HEK293T (cell line): ENCODE measurements around the gene TRAPPC12.

Source experiments
- CTCF ChIA-PET: fragments of 350-600 bp; formaldehyde crosslinking; extraction: SDS; loops from one replicate; lab custom pipeline; 2021; ENCODE audit warnings: antibody characterized with exemption, inconsistent platforms; lab: Yijun Ruan, JAX
- POLR2A ChIA-PET: fragments of 350-600 bp; formaldehyde crosslinking; extraction: SDS; loops from one replicate; lab custom pipeline; 2020; ENCODE audit warnings: antibody characterized with exemption, inconsistent platforms; lab: Yijun Ruan, JAX
- DNase-seq: peaks from one replicate; pipeline ENCODE4 v3.0.0; 2012; ENCODE audit warnings: mixed read lengths; ENCODE audit errors: extremely low spot score
- ARNT ChIP-seq: fragments of 450-650 bp; IDR thresholded peaks from 2 replicates; pipeline ENCODE4 v1.6.1; 2017; ENCODE audit warnings: mild to moderate bottlenecking
- BHLHE40 ChIP-seq: fragments of 450-650 bp; IDR thresholded peaks from 2 replicates; pipeline ENCODE4 v1.6.1; 2016; ENCODE audit warnings: mild to moderate bottlenecking, moderate library complexity, borderline replicate concordance
- CTBP1 ChIP-seq: fragments of 450-650 bp; IDR thresholded peaks from 2 replicates; pipeline ENCODE4 v1.6.1; 2016; ENCODE audit warnings: borderline replicate concordance
- ELF4 ChIP-seq: fragments of 450-650 bp; IDR thresholded peaks from 2 replicates; pipeline ENCODE4 v1.6.1; 2017; ENCODE audit warnings: antibody characterized with exemption
- FOXA1 ChIP-seq: fragments of 450-650 bp; IDR thresholded peaks from 2 replicates; pipeline ENCODE4 v1.6.1; 2016; ENCODE audit warnings: mild to moderate bottlenecking
- FOXK2 ChIP-seq: fragments of 450-650 bp; IDR thresholded peaks from 2 replicates; pipeline ENCODE4 v1.6.1; 2016; ENCODE audit warnings: mild to moderate bottlenecking
- FOXM1 ChIP-seq: fragments of 450-650 bp; IDR thresholded peaks from 2 replicates; pipeline ENCODE4 v1.6.1; 2017; ENCODE audit warnings: mild to moderate bottlenecking, borderline replicate concordance
- HDGF ChIP-seq: fragments of 450-650 bp; IDR thresholded peaks from 2 replicates; pipeline ENCODE4 v1.6.1; 2017; ENCODE audit warnings: antibody characterized with exemption, borderline replicate concordance
- L3MBTL2 ChIP-seq: fragments of 450-650 bp; conservative IDR thresholded peaks from 2 replicates; pipeline ENCODE4 v1.6.1; 2016; ENCODE audit warnings: mild to moderate bottlenecking
- LEF1 ChIP-seq: fragments of 450-650 bp; IDR thresholded peaks from 2 replicates; pipeline ENCODE4 v1.6.1; 2017; ENCODE audit warnings: mild to moderate bottlenecking, borderline replicate concordance
- NFRKB ChIP-seq: fragments of 450-650 bp; IDR thresholded peaks from 2 replicates; pipeline ENCODE4 v1.6.1; 2016; ENCODE audit warnings: mild to moderate bottlenecking, moderate library complexity
- SP1 ChIP-seq: fragments of 450-650 bp; IDR thresholded peaks from 2 replicates; pipeline ENCODE4 v1.6.1; 2017
- SUZ12 ChIP-seq: fragments of 450-650 bp; IDR thresholded peaks from 2 replicates; pipeline ENCODE4 v1.6.1; 2016; ENCODE audit warnings: mild to moderate bottlenecking
- TARDBP ChIP-seq: fragments of 450-650 bp; IDR thresholded peaks from 2 replicates; pipeline ENCODE4 v1.6.1; 2016
- ZNF384 ChIP-seq: fragments of 450-650 bp; IDR thresholded peaks from 2 replicates; pipeline ENCODE4 v1.6.1; 2016
- TF ChIP-seq, protein P1 (sequence below): fragments of 450-650 bp; IDR thresholded peaks from 2 replicates; pipeline ENCODE4 v1.6.1; 2016

TRAPPC12 gene

DNA sequence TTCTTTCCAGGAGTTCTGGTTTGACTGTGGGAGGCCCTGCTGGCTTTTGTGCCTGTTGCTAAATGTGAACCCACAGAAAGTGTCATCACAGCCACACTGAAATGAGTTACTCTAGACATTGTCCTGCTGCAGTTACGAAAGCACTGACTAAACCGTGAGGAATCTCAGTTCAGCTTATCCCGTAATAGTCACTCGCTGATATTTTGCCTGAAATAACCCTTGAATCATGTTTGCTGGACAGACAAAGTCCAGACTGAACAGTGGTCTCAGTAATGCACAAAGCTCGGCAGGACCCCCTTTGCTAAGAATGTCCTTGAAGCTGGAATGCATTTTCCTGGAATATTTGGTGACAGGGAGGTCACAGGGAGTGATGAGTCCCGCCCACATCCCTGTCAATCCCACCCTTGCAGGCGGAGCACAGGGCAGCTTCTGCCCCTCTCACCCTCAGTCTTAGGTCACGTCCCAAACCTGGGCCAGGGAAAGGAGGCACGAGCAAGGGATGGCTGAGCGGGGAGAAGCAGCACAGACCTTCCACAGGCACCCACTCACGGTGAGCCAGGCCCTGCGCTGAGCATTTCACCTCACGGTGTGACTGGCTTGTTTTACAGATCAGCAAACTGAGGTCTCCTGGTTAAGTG is 86.5 kb downstream of the TRAPPC12 start:
- ChIA-PET CTCF (no interaction called here), POLR2A (no interaction called here)
- TF ChIP-seq FOXK2, result no peak
- TF ChIP-seq CTBP1, result no peak
- TF ChIP-seq TARDBP, result no peak
- TF ChIP-seq BHLHE40, result no peak
- no peak for TF ChIP-seq SUZ12
- TF ChIP-seq SP1, result no peak
- TF ChIP-seq L3MBTL2, result no peak
- no peak for TF ChIP-seq FOXM1
- TF ChIP-seq FOXA1, result no peak
- no peak for TF ChIP-seq ZNF384
- no peak for TF ChIP-seq ELF4
- TF ChIP-seq, protein P1, sequence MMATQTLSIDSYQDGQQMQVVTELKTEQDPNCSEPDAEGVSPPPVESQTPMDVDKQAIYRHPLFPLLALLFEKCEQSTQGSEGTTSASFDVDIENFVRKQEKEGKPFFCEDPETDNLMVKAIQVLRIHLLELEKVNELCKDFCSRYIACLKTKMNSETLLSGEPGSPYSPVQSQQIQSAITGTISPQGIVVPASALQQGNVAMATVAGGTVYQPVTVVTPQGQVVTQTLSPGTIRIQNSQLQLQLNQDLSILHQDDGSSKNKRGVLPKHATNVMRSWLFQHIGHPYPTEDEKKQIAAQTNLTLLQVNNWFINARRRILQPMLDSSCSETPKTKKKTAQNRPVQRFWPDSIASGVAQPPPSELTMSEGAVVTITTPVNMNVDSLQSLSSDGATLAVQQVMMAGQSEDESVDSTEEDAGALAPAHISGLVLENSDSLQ, result no peak
- TF ChIP-seq HDGF, result no peak
- TF ChIP-seq ARNT, result no peak
- no peak for TF ChIP-seq LEF1
- TF ChIP-seq NFRKB, result no peak
- no peak for DNase-seq

DNA sequence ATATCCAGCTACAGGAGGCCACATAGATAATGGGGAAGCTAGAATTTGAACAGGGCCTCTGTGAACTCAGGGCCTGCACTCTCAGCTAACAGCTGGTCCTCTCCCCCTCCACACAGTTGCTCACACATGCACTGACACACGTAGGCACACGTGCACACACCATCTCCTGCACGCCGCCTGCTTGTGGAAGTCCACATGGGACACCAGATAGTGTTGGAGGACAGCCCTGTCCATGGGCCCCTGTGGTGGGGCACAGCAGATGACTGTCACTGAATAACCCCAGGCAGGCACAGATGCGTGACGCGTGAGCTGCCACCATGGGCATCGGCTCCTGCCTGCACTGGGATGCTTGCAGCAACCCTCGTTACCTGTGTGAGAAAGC is 87.0 kb downstream of the TRAPPC12 start:
- CTCF ChIA-PET, result no interaction called here
- DNase-seq, result no peak
- TF ChIP-seq HDGF, result no peak
- TF ChIP-seq L3MBTL2, result no peak
- no peak for TF ChIP-seq ZNF384
- TF ChIP-seq, protein P1, result no peak
- TF ChIP-seq TARDBP, result no peak
- no peak for TF ChIP-seq CTBP1
- TF ChIP-seq ARNT, result no peak
- TF ChIP-seq SP1, result no peak
- no peak for TF ChIP-seq BHLHE40
- TF ChIP-seq FOXA1, result no peak
- TF ChIP-seq NFRKB, result no peak
- POLR2A ChIA-PET, result no interaction called here

DNA sequence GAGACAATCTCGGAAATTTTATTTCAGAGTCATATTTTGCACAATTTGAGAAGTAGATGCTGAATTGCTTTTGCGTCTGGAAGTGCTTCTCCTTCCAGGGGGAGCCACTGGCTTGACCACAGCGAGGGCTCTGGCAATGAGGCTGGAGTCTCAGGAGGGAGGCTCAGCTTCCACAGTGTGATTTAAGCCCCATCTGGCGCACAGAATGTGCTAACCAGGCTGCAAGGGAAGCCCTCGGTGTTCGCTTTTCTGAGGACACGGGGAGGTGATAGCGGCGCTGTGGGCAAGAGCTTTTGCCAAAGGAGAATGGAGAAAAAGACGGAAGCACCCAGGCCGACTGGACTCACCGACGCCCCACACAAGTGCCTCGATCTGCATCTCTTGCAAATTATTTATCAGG is 87.5 kb downstream of the TRAPPC12 start:
- CTCF ChIA-PET, result no interaction called here
- POLR2A ChIA-PET, result no interaction called here
- TF ChIP-seq, protein P1, result no peak
- TF ChIP-seq CTBP1, result no peak
- no peak for TF ChIP-seq LEF1
- TF ChIP-seq FOXA1, result no peak
- no peak for TF ChIP-seq HDGF
- TF ChIP-seq SP1, result no peak
- no peak for TF ChIP-seq ZNF384
- TF ChIP-seq BHLHE40, result no peak
- TF ChIP-seq L3MBTL2, result no peak
- no peak for TF ChIP-seq NFRKB
- no peak for TF ChIP-seq TARDBP
- no peak for TF ChIP-seq FOXM1
- no peak for TF ChIP-seq ELF4
- TF ChIP-seq ARNT, result no peak
- TF ChIP-seq SUZ12, result no peak
- no peak for TF ChIP-seq FOXK2

DNA sequence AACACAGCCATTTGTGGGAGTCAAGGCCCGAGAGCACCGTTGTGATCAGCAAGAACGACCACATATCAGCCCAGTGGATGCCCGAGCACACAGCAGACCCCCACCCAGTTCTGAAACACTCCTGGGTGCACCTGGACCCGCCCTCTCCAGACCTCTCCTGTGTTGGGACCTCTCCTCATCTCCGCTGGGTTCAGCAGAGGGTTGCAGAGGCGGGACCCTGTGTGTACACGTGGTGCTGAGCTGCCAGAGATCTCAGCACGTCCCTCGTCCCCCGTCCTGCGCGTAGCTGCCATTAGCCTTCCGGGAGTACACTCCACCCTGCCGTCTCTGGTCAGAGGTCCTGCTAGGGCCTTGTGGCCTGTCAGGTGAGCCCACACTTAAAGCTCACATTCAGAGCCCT is 88.2 kb downstream of the TRAPPC12 start:
- no peak for DNase-seq
- TF ChIP-seq ZNF384 (no peak), FOXA1 (no peak), ARNT (no peak)
- CTCF ChIA-PET, result no interaction called here
- POLR2A ChIA-PET, result no interaction called here

More for the DNA sequence above, 87.5 kb downstream of the TRAPPC12 start:
- DNase-seq, result no peak

DNA sequence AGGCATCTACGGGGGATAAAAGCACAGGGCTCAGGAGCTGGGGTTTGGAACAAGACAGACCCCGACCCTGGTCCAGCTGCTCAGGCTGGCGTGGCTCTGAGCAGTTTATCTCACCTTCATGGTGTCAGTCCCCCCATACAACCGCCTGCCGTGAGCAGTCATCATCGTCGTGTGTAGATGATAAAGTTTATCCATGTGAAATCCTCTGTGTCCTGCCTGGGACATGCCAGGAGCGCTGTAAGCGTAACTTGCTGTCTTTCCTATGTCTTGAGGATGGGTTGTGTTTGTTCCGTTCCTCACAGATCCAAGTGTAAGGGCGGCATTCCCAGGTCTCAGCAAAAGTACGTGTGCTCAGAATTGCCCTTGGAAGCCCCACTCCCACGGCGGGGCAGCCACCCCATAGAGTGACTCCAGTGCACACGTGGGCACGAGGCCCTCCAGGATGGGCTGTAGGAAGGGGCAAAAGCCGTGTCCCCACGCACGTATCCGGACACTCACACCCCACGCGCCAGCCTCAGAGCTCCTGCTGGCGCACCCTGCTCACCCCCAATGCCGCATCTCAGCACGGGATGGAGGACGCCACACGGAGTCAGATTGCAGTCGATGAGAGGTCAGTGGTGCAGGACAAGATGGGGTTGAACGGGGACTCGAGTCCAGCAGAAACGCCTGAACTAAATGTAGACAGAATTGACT is 88.9 kb downstream of the TRAPPC12 start:
- ChIA-PET POLR2A (no interaction called here), CTCF (no interaction called here)
- TF ChIP-seq FOXA1, result no peak
- no peak for TF ChIP-seq CTBP1
- TF ChIP-seq TARDBP, result no peak
- TF ChIP-seq, protein P1, result no peak
- no peak for TF ChIP-seq SP1
- TF ChIP-seq FOXM1, result no peak
- no peak for TF ChIP-seq HDGF
- TF ChIP-seq L3MBTL2, result no peak
- TF ChIP-seq ZNF384, result no peak
- no peak for TF ChIP-seq SUZ12
- DNase-seq, result no peak
